ENCODE data around the gene CIP2A. TPM values are rescaled to one million over a fixed set of nuclear protein-coding genes. Genes with fewer than 3 reads are reported as not detected.
"Not testable (repeated sequence)": the region's sequence is repeated elsewhere in the genome, so short reads cannot be mapped to it uniquely, and the experiment has no call there.

Gene CIP2A
- total RNA-seq: 10 to 100 TPM; 34.7 to 39.9 TPM

DNA sequence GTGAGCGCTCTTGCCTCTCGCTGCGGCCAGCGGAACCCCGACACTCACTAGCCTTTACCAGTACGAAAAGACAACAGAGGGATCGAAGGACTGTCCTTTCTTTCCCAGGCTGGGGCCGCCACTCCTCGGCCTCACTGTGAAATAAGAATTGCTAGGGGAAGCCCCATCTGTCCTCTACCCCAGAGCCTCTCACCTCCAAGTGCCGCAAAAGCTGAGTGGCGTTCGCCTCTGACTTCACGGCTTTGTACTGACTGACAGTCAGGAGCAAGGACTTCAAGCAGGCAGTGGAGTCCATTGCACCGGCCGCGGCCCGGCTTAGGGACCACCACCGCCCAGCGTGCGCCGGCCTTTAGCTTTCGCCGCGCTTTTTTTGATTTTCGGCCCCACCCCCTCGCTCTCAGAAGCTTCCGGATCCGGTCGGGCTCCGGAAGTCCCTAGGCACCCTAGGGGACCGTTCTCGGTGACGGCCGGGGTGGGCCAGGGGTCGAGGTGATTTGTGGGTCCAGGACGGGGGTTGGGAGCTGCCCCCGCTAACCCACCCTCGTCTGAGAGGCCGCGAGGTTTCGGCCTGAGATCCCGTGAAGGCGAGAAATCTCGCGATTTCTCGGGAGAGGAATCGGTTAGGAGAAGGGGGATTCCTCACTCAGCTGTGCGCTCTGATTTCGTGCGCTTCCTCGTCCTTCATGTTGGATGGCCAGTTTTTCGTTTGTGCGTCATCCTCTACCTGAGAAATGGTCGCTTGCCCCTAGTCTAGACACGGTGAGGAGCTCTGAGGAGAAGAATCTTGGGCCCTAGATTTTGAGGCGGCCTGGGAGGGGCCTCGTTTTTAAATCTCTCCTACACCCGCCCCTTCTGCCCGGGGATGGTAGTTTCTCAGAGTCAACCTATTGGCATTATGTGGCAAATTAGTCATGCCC lies at the start of gene CIP2A, which contains the start of gene DZIP3:
TSS of gene CIP2A (minus strand) at position 358 of the 917 bp plus-strand sequence. CDS start at position 295, 63 bp downstream.
TSS of gene DZIP3 (plus strand) at position 642 of the 917 bp plus-strand sequence. CDS start 15,685 bp downstream, outside the sequence.
- Mint-ChIP-seq H3K9me3 (no peaks in the 10 kb centered on the region), H3K4me3 (peak within 1 kb of the TSS; percentile 95), H3K27me3 (ENCODE audit: low read depth) (no peaks in the 10 kb centered on the region), H3K36me3 (ENCODE audit: low read depth) (peaks cover 16% of the 10 kb centered on the region), H3K4me1 (ENCODE audit: low read depth) (peaks cover 36% of the 10 kb centered on the region), H3K27ac (peak within 1 kb of the TSS; percentile 99)
- intact Hi-C loops (cut with micrococcal nuclease): loop anchor here (1.0 to 10.0 kb wide), 13 partner anchors 9 to 1067 kb away; partner anchors contain the start of genes BBX, CD47, HHLA2 and IFT57
- peak; percentile 84 for DNase-seq
- CTCF ChIA-PET: interaction anchor here (0.5 to 4.8 kb wide), 8 partner anchors 9 to 235 kb away, joined by 3 to 28 read pairs (median 3); no protein-coding TSS in a partner anchor

- CTCF ChIA-PET: no interaction called here
- Mint-ChIP-seq H3K9me3 (no peaks in the 10 kb centered on the region), H3K4me1 (ENCODE audit: low read depth) (no peaks in the 10 kb centered on the region), H3K4me3 (no peak overlapping the region), H3K27ac (no peak overlapping the region), H3K36me3 (ENCODE audit: low read depth) (peaks cover 4% of the 10 kb centered on the region), H3K27me3 (ENCODE audit: low read depth) (no peaks in the 10 kb centered on the region)
- no peak for DNase-seq
- intact Hi-C loops (cut with micrococcal nuclease): no loop called here
Measured at GRCh38 chr3:108629974-108630373, 40.7 kb upstream of the CIP2A start.

GRCh38 chr3:108623504-108623903 lies 34.3 kb upstream of the CIP2A start:
- no peaks in the 10 kb centered on the region for H3K36me3 Mint-ChIP-seq (ENCODE audit: low read depth)
- no peak for DNase-seq
- H3K27me3 Mint-ChIP-seq (ENCODE audit: low read depth): no peaks in the 10 kb centered on the region
- H3K9me3 Mint-ChIP-seq: no peaks in the 10 kb centered on the region
- no peak overlapping the region for H3K4me3 Mint-ChIP-seq
- H3K27ac Mint-ChIP-seq: no peak overlapping the region
- intact Hi-C loops (cut with micrococcal nuclease): no loop called here
- CTCF ChIA-PET: interaction anchor here (1.4 kb wide), 1 partner anchor 292 kb away, joined by 4 read pairs; no protein-coding TSS in a partner anchor
- H3K4me1 Mint-ChIP-seq (ENCODE audit: low read depth): no peaks in the 10 kb centered on the region

- no peaks in the 10 kb centered on the region for H3K4me1 Mint-ChIP-seq (ENCODE audit: low read depth)
- H3K4me3 Mint-ChIP-seq: no peak overlapping the region
- DNase-seq: no peak
- no peak overlapping the region for H3K27ac Mint-ChIP-seq
- H3K9me3 Mint-ChIP-seq: no peaks in the 10 kb centered on the region
- intact Hi-C loops (cut with micrococcal nuclease): no loop called here
- H3K36me3 Mint-ChIP-seq (ENCODE audit: low read depth): no peaks in the 10 kb centered on the region
- H3K27me3 Mint-ChIP-seq (ENCODE audit: low read depth): no peaks in the 10 kb centered on the region
- CTCF ChIA-PET: no interaction called here
Measured at GRCh38 chr3:108620250-108620649, 31.0 kb upstream of the CIP2A start.

DNA sequence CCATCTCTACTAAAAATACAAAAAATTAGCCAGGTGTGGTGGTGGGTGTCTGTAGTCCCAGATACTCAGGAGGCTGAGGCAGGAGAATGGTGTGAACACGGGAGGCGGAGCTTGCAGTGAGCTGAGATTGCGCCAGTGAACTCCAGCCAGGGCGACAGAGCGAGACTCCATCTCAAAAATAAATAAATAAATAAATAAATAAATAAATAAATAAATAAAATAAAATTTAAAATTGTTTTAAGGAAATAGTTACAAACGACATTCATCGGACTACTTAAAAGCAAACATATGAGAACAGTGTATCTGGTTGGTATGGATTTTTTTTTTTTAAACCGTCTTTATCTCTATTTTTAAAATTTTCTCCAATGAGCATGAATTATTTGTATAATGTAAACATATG lies 26.9 kb upstream of the CIP2A start:
- CTCF ChIA-PET; H3K4me3 Mint-ChIP-seq; H3K9me3 Mint-ChIP-seq; H3K27ac Mint-ChIP-seq; intact Hi-C loops (cut with micrococcal nuclease); H3K27me3 Mint-ChIP-seq (ENCODE audit: low read depth); DNase-seq; H3K4me1 Mint-ChIP-seq (ENCODE audit: low read depth); H3K36me3 Mint-ChIP-seq (ENCODE audit: low read depth): not testable (repeated sequence)

- no peak for DNase-seq
- Mint-ChIP-seq H3K27me3 (ENCODE audit: low read depth) (no peaks in the 10 kb centered on the region), H3K4me3 (no peak overlapping the region), H3K4me1 (ENCODE audit: low read depth) (peaks cover 9% of the 10 kb centered on the region), H3K9me3 (no peaks in the 10 kb centered on the region), H3K27ac (no peak overlapping the region), H3K36me3 (ENCODE audit: low read depth) (peaks cover 5% of the 10 kb centered on the region)
- CTCF ChIA-PET: interaction anchor here (0.7 kb wide), 1 partner anchor 305 kb away, joined by 3 read pairs; no protein-coding TSS in a partner anchor
- intact Hi-C loops (cut with micrococcal nuclease): no loop called here
Measured at GRCh38 chr3:108610651-108611050, 21.4 kb upstream of the CIP2A start.

DNA sequence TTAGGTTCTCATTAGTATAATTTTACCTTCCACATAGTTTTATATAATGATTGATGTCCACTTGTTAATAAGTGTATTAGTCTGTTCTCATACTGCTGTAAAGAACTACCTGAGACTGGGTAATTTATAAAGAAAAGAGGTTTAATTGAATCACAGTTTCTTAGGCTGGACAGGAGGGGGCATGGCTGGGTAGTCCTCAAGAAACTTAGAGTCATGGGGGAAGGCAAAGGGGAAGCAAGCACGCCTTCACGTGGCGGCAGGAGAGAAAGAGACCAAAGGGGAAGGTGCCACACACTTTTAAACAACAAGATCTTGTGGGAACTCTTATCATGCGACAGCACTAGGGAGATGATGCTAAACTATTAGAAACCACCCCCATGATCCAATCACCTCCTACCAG lies 19.5 kb upstream of the CIP2A start:
- Mint-ChIP-seq H3K27me3 (ENCODE audit: low read depth) (no peaks in the 10 kb centered on the region), H3K36me3 (ENCODE audit: low read depth) (peaks cover 4% of the 10 kb centered on the region), H3K4me1 (ENCODE audit: low read depth) (peaks cover 24% of the 10 kb centered on the region), H3K9me3 (no peaks in the 10 kb centered on the region), H3K27ac (no peak overlapping the region), H3K4me3 (no peak overlapping the region)
- intact Hi-C loops (cut with micrococcal nuclease): no loop called here
- DNase-seq: no peak
- CTCF ChIA-PET: no interaction called here

GRCh38 chr3:108605491-108605890 lies 16.3 kb upstream of the CIP2A start:
- no peaks in the 10 kb centered on the region for H3K27me3 Mint-ChIP-seq (ENCODE audit: low read depth)
- H3K4me3 Mint-ChIP-seq: no peak overlapping the region
- H3K9me3 Mint-ChIP-seq: no peaks in the 10 kb centered on the region
- intact Hi-C loops (cut with micrococcal nuclease): no loop called here
- CTCF ChIA-PET: interaction anchor here (1.2 to 1.5 kb wide), 2 partner anchors 17 to 53 kb away, joined by 3 read pairs; no protein-coding TSS in a partner anchor
- H3K27ac Mint-ChIP-seq: no peak overlapping the region
- peaks cover 4% of the 10 kb centered on the region for H3K36me3 Mint-ChIP-seq (ENCODE audit: low read depth)
- DNase-seq: peak; percentile 22
- peaks cover 45% of the 10 kb centered on the region for H3K4me1 Mint-ChIP-seq (ENCODE audit: low read depth)

- DNase-seq: no peak
- H3K4me1 Mint-ChIP-seq (ENCODE audit: low read depth): peaks cover 47% of the 10 kb centered on the region
- intact Hi-C loops (cut with micrococcal nuclease): no loop called here
- H3K27me3 Mint-ChIP-seq (ENCODE audit: low read depth): no peaks in the 10 kb centered on the region
- H3K27ac Mint-ChIP-seq: no peak overlapping the region
- H3K36me3 Mint-ChIP-seq (ENCODE audit: low read depth): peaks cover 4% of the 10 kb centered on the region
- CTCF ChIA-PET: no interaction called here
- no peak overlapping the region for H3K4me3 Mint-ChIP-seq
- no peaks in the 10 kb centered on the region for H3K9me3 Mint-ChIP-seq
Measured at GRCh38 chr3:108605028-108605427, 15.8 kb upstream of the CIP2A start.

DNA sequence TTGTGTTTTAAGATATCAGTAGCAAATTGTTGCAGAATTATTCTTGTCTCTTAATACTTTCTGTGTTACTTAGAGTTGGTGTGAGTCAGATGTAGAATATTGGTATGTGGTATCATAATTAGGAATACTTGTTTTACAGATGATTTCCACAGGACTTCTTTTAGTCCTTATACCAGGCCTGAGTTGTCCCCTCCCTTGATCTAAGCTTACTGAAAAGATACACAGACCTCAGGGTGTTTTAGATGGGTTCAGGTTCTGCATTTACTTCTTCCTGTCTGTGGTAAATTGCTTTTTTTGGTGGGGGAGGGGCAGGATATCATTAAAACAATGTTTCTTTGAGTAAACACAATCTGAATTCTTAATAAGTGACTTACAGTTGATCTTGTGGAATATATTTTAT lies 14.5 kb upstream of the CIP2A start:
- CTCF ChIA-PET: interaction anchor here (4.4 kb wide), 1 partner anchor 14 kb away, joined by 28 read pairs; the partner anchor contains the start of genes CIP2A and DZIP3
- DNase-seq: no peak

DNA sequence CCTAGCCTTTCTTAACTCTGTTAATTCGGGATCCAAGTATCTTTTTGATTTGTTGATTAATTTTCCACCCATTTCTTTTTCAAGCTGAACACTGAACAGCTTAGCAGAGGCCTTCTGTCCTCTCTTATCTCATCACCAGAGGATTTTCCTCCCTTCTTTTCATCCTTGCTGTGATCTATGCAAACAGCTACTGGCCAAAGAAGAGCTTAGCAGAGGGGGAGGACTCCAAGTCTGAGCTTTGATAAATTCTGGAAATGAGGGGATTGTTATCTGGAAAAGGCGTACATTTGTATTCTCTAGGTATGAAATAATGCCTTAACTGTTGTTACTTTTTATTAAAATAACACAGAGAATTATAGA lies 13.7 kb upstream of the CIP2A start:
- no peaks in the 10 kb centered on the region for H3K27me3 Mint-ChIP-seq (ENCODE audit: low read depth)
- intact Hi-C loops (cut with micrococcal nuclease): loop anchor here (1.0 to 2.0 kb wide), 3 partner anchors 14 to 478 kb away; partner anchors contain the start of genes CIP2A and DZIP3
- peak overlapping the region; percentile 62 for H3K27ac Mint-ChIP-seq
- H3K36me3 Mint-ChIP-seq (ENCODE audit: low read depth): peaks cover 4% of the 10 kb centered on the region
- peaks cover 52% of the 10 kb centered on the region for H3K4me1 Mint-ChIP-seq (ENCODE audit: low read depth)
- no peak for DNase-seq
- CTCF ChIA-PET: interaction anchor here (4.4 kb wide), 1 partner anchor 14 kb away, joined by 28 read pairs; the partner anchor contains the start of genes CIP2A and DZIP3
- H3K4me3 Mint-ChIP-seq: peak overlapping the region; percentile 26
- no peaks in the 10 kb centered on the region for H3K9me3 Mint-ChIP-seq

More for the DNA sequence above, 14.5 kb upstream of the CIP2A start:
- H3K36me3 Mint-ChIP-seq (ENCODE audit: low read depth): peaks cover 4% of the 10 kb centered on the region
- no peak overlapping the region for H3K4me3 Mint-ChIP-seq
- no peak overlapping the region for H3K27ac Mint-ChIP-seq
- intact Hi-C loops (cut with micrococcal nuclease): loop anchor here (2.0 kb wide), 2 partner anchors 215 to 479 kb away; no protein-coding TSS in a partner anchor
- no peaks in the 10 kb centered on the region for H3K9me3 Mint-ChIP-seq
- H3K27me3 Mint-ChIP-seq (ENCODE audit: low read depth): no peaks in the 10 kb centered on the region
- H3K4me1 Mint-ChIP-seq (ENCODE audit: low read depth): peaks cover 52% of the 10 kb centered on the region

DNA sequence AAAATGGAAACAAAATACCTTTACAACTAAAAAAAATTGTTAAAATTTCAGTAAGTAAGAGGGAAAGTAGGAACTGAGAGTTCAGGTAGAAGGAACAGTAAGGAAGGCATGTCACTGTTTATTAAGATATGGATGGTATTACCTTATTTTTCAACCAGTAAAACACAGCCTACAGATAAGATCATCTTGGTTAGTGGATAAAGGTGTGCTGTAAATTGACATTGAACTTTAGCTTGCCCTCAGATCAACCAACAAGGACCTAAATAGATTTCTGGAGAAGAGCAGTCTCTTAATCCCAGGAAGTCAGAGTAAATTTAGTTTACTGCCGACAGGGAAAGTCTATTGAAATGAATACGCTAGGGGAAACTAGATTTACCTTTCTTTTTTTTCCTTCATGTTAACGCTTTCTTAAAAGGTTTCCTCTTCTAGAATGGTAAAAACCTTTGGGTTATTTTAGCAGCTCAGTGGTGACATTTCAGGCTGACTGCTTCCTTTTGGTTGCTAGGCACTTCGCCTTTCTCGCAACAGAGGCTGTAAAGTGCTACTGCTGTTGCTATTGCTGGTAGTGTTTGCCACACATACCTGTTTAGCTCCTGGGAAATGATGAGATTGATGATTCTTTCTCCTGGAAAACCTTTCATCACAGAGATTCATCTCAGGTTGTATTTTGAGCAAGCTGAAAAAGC lies 13.2 kb upstream of the CIP2A start:
- H3K4me3 Mint-ChIP-seq: peak overlapping the region; percentile 26
- H3K36me3 Mint-ChIP-seq (ENCODE audit: low read depth): peaks cover 4% of the 10 kb centered on the region
- CTCF ChIA-PET: interaction anchor here (0.6 to 4.4 kb wide), 4 partner anchors 8 to 932 kb away, joined by 3 to 28 read pairs (median 5); partner anchors contain the start of genes CIP2A and DZIP3
- peak overlapping the region; percentile 62 for H3K27ac Mint-ChIP-seq
- H3K27me3 Mint-ChIP-seq (ENCODE audit: low read depth): no peaks in the 10 kb centered on the region
- H3K9me3 Mint-ChIP-seq: no peaks in the 10 kb centered on the region
- DNase-seq: peak; percentile 72
- H3K4me1 Mint-ChIP-seq (ENCODE audit: low read depth): peaks cover 52% of the 10 kb centered on the region
- intact Hi-C loops (cut with micrococcal nuclease): loop anchor here (1.0 to 2.0 kb wide), 3 partner anchors 13 to 478 kb away; partner anchors contain the start of genes CIP2A and DZIP3
